ENCODE results near the gene DAPK2.

DNA sequence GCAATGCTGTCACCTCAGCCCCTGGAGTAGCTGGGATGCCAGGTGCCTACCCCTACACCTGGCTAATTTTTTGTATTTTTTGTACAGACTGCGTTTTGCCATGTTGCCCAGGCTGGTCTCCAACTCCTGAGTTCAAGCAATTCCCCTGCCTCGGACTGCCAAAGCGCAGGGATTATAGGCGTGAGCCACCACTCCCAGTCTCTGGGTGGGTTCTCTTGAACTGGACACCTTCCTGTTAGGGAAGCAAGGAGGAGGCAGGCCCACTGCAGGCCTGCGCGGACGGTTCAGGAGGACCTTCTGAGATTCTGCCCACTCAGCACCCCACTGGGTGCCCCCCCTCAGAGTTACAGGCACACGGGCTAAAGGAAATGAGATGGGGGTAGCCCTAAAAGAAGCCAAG is 138.8 kb downstream of the DAPK2 start:
- TF ChIP-seq, protein P1, sequence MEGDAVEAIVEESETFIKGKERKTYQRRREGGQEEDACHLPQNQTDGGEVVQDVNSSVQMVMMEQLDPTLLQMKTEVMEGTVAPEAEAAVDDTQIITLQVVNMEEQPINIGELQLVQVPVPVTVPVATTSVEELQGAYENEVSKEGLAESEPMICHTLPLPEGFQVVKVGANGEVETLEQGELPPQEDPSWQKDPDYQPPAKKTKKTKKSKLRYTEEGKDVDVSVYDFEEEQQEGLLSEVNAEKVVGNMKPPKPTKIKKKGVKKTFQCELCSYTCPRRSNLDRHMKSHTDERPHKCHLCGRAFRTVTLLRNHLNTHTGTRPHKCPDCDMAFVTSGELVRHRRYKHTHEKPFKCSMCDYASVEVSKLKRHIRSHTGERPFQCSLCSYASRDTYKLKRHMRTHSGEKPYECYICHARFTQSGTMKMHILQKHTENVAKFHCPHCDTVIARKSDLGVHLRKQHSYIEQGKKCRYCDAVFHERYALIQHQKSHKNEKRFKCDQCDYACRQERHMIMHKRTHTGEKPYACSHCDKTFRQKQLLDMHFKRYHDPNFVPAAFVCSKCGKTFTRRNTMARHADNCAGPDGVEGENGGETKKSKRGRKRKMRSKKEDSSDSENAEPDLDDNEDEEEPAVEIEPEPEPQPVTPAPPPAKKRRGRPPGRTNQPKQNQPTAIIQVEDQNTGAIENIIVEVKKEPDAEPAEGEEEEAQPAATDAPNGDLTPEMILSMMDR (IDR thresholded peaks at IDR 0.05; ENCODE audit: insufficient read depth, low read depth, low read length), result no peak
- no peak for TF ChIP-seq EZH2 (IDR thresholded peaks at IDR 0.05; ENCODE audit: insufficient read depth, low read length)
